ENCODE results near the gene NCS1.

Gene NCS1

GRCh38 chr9:130286072-130286770 lies 114.0 kb downstream of the NCS1 start:
- TF ChIP-seq CTCF (IDR thresholded peaks at IDR 0.05; ENCODE audit: extremely low read depth, insufficient read depth, missing control alignments), result no peak
- DNase-seq (ENCODE audit: low spot score), result no peak
- in situ Hi-C loops (cut with MboI; ENCODE audit: low pct_unique_long_range_greater_than_20kb, low sequenced_read_pairs, unreplicated experiment), result no loop called here

Measured in GM13977 (cell line).